GM12878 (cell line): Measurements from ENCODE around the gene SCTR. TPM values are rescaled to one million over a fixed set of nuclear protein-coding genes. Genes with fewer than 3 reads are reported as not detected.

ENCODE experiments used
- CBX5 ChIP-seq: sonication (generic); IDR thresholded peaks from 2 replicates; pipeline ENCODE4 v1.6.1; 2016; ENCODE audit warnings: low read depth, moderate library complexity, mild to moderate bottlenecking, inconsistent platforms
- IRF4 ChIP-seq: IDR thresholded peaks from 2 replicates; pipeline ENCODE4 v1.6.1; 2011; ENCODE audit warnings: low read depth, low read length
- MYC ChIP-seq: IDR thresholded peaks from 2 replicates; pipeline ENCODE4 v1.6.1; 2011; ENCODE audit warnings: mild to moderate bottlenecking, low read length, moderate library complexity, inconsistent platforms; ENCODE audit not compliant: insufficient read depth, insufficient replicate concordance, insufficient read length, severe bottlenecking
- ZBED1 ChIP-seq: IDR thresholded peaks from 2 replicates; pipeline ENCODE4 v1.6.1; 2016; ENCODE audit warnings: borderline replicate concordance
- polyA plus RNA-seq, 11 experiments: library from polyadenylated mRNA; depleted of rRNA in 4 of 11; unstranded in 6 of 11; stranded (reverse) in 5 of 11; fragments of >200 nt; fragmentation: Nextera tagmentation in 4 of 11; fragmentation: Illumina TruSeq in 1 of 11; extraction: Ambion mirVana in 4 of 11; extraction: Trizol in 1 of 11; gene quantifications; 1 replicate in 1 of 11; 2 replicates in 10 of 11; pipeline versions ENCODE4 v1.2.1 to v1.2.3, GENCODE V29; 2011 to 2016; ENCODE audit warnings: inconsistent platforms in 2 of 11, missing spikeins in 2 of 11, low read depth in 1 of 11
- total RNA-seq, 4 experiments: library from RNA; depleted of rRNA in 3 of 4; stranded (reverse); fragments of >200 nt in 3 of 4; fragmentation: Illumina TruSeq in 1 of 4; extraction: Trizol in 1 of 4; gene quantifications; 2 replicates each; pipeline versions ENCODE4 v1.2.1 to v1.2.3, GENCODE V29; 2013 to 2021
- TF ChIP-seq, protein P1 (sequence below): IDR thresholded peaks from 2 replicates; pipeline ENCODE4 v1.6.1; 2012; ENCODE audit warnings: low read length, inconsistent platforms
- TF ChIP-seq, protein P2 (sequence below): fragments of 450-650 bp; IDR thresholded peaks from 2 replicates; pipeline ENCODE4 v1.6.1; 2018; ENCODE audit warnings: mild to moderate bottlenecking, low read depth, moderate library complexity; ENCODE audit not compliant: partially characterized antibody

The SCTR gene
- total and polyA plus RNA-seq, 10 of the 15 experiments (the other 5 are each of a cell fraction or from before 2014, with no cell fraction given): 0.26 TPM; not detected in 9

DNA sequence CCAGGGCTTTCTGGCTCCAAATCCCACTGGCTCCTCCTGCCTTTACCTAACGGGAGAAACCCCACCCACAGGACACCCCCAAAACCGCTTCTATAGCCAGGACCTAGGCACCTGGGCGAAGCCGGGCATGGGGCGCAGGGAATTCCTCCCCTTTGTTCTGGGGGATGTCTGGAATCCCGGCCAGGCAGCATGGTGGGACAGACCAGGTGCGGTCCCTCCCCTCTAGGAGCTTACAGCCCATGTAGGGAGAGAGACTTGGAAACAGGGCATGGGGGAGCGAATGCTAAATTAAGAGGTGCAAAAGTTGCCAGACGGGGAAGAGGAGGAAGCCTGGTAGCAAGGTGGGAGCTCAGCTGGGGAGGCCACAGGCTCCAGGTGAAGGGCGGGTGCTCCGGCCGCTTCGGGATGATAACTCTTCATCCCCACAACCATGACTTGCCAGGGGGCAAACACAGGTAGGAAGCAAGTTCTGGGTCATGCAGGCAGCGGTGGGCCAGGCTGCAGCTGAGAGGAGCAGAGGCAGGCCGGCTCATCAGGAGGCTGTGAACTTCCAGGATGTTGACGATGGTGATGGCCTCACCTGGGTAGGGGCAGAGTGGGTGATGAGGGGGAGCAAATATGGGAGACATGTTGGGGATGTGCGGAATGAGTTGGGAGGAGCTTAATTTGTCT, 91.3 kb downstream of the SCTR start (continued):
- TF ChIP-seq, protein P1, sequence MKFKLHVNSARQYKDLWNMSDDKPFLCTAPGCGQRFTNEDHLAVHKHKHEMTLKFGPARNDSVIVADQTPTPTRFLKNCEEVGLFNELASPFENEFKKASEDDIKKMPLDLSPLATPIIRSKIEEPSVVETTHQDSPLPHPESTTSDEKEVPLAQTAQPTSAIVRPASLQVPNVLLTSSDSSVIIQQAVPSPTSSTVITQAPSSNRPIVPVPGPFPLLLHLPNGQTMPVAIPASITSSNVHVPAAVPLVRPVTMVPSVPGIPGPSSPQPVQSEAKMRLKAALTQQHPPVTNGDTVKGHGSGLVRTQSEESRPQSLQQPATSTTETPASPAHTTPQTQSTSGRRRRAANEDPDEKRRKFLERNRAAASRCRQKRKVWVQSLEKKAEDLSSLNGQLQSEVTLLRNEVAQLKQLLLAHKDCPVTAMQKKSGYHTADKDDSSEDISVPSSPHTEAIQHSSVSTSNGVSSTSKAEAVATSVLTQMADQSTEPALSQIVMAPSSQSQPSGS: no peak
- no peak for TF ChIP-seq ZBED1
- TF ChIP-seq MYC: no peak
- TF ChIP-seq, protein P2, sequence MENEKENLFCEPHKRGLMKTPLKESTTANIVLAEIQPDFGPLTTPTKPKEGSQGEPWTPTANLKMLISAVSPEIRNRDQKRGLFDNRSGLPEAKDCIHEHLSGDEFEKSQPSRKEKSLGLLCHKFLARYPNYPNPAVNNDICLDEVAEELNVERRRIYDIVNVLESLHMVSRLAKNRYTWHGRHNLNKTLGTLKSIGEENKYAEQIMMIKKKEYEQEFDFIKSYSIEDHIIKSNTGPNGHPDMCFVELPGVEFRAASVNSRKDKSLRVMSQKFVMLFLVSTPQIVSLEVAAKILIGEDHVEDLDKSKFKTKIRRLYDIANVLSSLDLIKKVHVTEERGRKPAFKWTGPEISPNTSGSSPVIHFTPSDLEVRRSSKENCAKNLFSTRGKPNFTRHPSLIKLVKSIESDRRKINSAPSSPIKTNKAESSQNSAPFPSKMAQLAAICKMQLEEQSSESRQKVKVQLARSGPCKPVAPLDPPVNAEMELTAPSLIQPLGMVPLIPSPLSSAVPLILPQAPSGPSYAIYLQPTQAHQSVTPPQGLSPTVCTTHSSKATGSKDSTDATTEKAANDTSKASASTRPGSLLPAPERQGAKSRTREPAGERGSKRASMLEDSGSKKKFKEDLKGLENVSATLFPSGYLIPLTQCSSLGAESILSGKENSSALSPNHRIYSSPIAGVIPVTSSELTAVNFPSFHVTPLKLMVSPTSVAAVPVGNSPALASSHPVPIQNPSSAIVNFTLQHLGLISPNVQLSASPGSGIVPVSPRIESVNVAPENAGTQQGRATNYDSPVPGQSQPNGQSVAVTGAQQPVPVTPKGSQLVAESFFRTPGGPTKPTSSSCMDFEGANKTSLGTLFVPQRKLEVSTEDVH: no peak
- no peak for TF ChIP-seq CBX5
- no peak for TF ChIP-seq IRF4
